Subcutaneous abdominal adipose tissue (tissue), 5 donors: Measurements from ENCODE around the gene ERMN.

Experiments
- H3K27ac ChIP-seq: one replicate; pipeline ENCODE4 v1.7.0; 2013; ENCODE audit warnings: low read depth, mild to moderate bottlenecking, inconsistent platforms, low read length, moderate library complexity
- H3K27me3 ChIP-seq, 5 donors: one replicate each; pipeline ENCODE4 v1.7.0; 2013; ENCODE audit warnings: low read length in 5 of 5, inconsistent platforms in 1 of 5; ENCODE audit not compliant: control insufficient read depth in 5 of 5, insufficient read depth in 4 of 5
- H3K36me3 ChIP-seq, 5 donors: one replicate each; pipeline ENCODE4 v1.7.0; 2013; ENCODE audit warnings: low read length in 5 of 5; ENCODE audit not compliant: control insufficient read depth in 5 of 5, insufficient read depth in 5 of 5
- H3K4me1 ChIP-seq, 5 donors: one replicate each; pipeline ENCODE4 v1.7.0; 2013; ENCODE audit warnings: low read length in 5 of 5, mild to moderate bottlenecking in 3 of 5, moderate library complexity in 1 of 5; ENCODE audit not compliant: control insufficient read depth in 5 of 5, insufficient read depth in 5 of 5
- H3K4me3 ChIP-seq, 5 donors: one replicate each; pipeline ENCODE4 v1.7.0; 2013; ENCODE audit warnings: low read length in 5 of 5, low read depth in 1 of 5
- H3K9ac ChIP-seq, 5 donors: one replicate each; pipeline ENCODE4 v1.7.0; 2013; ENCODE audit warnings: low read length in 5 of 5, mild to moderate bottlenecking in 4 of 5, moderate library complexity in 3 of 5
- H3K9me3 ChIP-seq, 5 donors: one replicate each; pipeline ENCODE4 v1.7.0; 2013; ENCODE audit warnings: low read length in 5 of 5; ENCODE audit not compliant: control insufficient read depth in 5 of 5
- donor health status: healthy.
- donor health status: healthy.
- donor health status: healthy.
- donor health status: healthy.
- donor health status: healthy.

The ERMN gene

GRCh38 chr2:157333304-157334047 lies 7.9 kb upstream of the ERMN start:
- H3K36me3 ChIP-seq = no peaks in the 10 kb centered on the region
- no peak overlapping the region for H3K9ac ChIP-seq
- H3K4me3 ChIP-seq = no peak overlapping the region
- H3K9me3 ChIP-seq = no peaks in the 10 kb centered on the region
- peaks cover 0 to 3% (median 0%) of the 10 kb centered on the region in 5 donors for H3K4me1 ChIP-seq
- H3K27me3 ChIP-seq = no peaks in the 10 kb centered on the region
- H3K27ac ChIP-seq = no peak overlapping the region

DNA sequence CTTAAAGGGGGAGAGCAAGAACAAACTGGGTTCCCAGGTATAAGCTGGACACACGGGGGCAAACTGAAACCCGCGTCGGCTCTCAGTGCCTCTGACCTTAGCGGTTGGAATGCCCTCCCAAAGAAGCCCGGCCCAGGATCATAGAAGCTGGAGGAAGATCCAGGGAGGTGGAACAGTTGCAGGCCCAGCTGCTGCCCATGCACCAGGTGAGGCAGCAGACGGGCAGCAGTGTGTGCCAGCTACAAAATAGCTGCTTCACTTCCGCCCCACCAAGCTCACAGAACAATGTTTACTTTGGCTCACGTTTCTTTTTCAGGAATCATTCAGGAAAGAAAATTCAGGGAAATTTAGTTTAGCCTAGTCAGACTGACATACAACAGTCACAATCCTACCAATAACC lies 3.9 kb upstream of the ERMN start:
- Histone ChIP-seq H3K4me3 (no peak overlapping the region), H3K9ac (no peak overlapping the region), H3K27me3 (no peaks in the 10 kb centered on the region), H3K9me3 (no peaks in the 10 kb centered on the region), H3K4me1 (peaks cover 0 to 11% (median 5%) of the 10 kb centered on the region in 5 donors), H3K36me3 (no peaks in the 10 kb centered on the region), H3K27ac (no peak overlapping the region)

GRCh38 chr2:157327621-157328500 lies 2.2 kb upstream of the ERMN start:
- Histone ChIP-seq H3K9ac (peak overlapping the region in 1 of 5 donors; percentile 47), H3K27me3 (no peaks in the 10 kb centered on the region), H3K4me3 (no peak overlapping the region), H3K4me1 (peaks cover 0 to 11% (median 5%) of the 10 kb centered on the region in 5 donors), H3K36me3 (no peaks in the 10 kb centered on the region), H3K27ac (no peak overlapping the region), H3K9me3 (no peaks in the 10 kb centered on the region)

DNA sequence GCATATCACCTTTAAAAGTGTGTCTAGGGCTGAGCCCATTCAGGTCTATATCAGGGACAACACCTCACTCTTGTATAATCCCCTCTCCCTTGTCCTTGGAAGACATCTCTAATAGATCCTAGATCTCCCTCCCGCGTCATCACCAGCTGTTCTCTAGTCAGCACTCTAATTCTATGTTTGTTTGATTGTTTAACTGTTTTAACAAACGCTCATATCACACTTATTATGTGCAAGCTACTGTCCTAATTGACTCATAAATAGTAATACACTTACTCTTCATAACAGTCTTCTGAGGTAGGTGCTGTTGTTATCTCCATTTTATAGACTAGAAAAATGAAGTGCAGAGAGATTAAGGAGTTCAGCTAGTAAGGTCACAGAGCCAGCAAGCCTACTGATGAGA lies 1.6 kb upstream of the ERMN start:
- Histone ChIP-seq H3K36me3 (no peaks in the 10 kb centered on the region), H3K27me3 (no peaks in the 10 kb centered on the region), H3K4me3 (no peak overlapping the region), H3K9ac (no peak overlapping the region), H3K9me3 (no peaks in the 10 kb centered on the region), H3K27ac (no peak overlapping the region), H3K4me1 (peaks cover 0 to 11% (median 5%) of the 10 kb centered on the region in 5 donors)

DNA sequence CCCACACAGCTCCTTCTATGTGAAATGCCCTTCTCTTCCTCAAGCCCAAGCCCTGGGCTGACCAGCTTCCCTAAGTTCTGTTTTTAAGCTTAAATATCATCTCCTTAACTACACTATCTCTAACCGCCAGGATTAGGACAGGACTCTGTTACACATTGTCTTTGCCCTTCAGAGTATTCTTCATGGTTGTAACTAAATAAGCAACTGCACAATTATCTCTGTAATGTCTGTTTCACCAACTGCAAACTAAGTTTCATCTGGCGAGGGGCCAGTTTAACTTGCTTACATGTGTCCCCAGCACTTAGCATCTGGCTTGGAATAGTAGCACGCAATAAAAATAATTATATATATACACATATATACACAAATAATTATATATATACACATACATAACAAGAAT lies 1.1 kb upstream of the ERMN start:
- Histone ChIP-seq H3K27me3 (no peaks in the 10 kb centered on the region), H3K4me1 (peaks cover 0 to 11% (median 5%) of the 10 kb centered on the region in 5 donors), H3K9ac (no peak overlapping the region), H3K4me3 (no peak overlapping the region), H3K27ac (no peak overlapping the region), H3K9me3 (no peaks in the 10 kb centered on the region), H3K36me3 (no peaks in the 10 kb centered on the region)

DNA sequence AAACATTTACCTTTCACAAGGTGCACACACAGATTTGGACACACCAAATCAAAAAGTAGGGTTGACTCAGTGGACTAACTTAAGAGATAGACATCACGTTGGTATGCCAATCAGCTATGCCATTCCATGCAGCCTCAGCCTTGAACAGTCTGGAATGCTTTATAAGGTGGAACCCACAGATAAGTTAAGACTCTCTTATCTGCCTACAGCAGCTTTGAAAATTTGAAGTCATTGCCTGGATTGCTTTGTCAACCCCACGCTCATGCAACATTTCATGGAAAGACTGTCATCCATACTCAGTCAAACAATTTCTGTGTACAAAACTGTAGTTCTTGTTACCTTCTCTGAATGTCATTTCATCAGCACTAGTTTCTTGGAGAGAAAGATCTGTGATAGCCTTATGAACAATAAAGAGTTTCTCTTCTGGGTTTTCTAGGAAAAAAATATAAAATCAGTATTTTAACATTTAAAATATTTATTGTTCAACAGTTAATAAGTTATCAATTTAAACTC lies 1.2 kb downstream of the ERMN start:
- no peaks in the 10 kb centered on the region for H3K27me3 ChIP-seq
- no peak overlapping the region for H3K9ac ChIP-seq
- H3K27ac ChIP-seq = no peak overlapping the region
- H3K9me3 ChIP-seq = no peaks in the 10 kb centered on the region
- H3K4me3 ChIP-seq = no peak overlapping the region
- peaks cover 0 to 11% (median 5%) of the 10 kb centered on the region in 5 donors for H3K4me1 ChIP-seq
- H3K36me3 ChIP-seq = no peaks in the 10 kb centered on the region

DNA sequence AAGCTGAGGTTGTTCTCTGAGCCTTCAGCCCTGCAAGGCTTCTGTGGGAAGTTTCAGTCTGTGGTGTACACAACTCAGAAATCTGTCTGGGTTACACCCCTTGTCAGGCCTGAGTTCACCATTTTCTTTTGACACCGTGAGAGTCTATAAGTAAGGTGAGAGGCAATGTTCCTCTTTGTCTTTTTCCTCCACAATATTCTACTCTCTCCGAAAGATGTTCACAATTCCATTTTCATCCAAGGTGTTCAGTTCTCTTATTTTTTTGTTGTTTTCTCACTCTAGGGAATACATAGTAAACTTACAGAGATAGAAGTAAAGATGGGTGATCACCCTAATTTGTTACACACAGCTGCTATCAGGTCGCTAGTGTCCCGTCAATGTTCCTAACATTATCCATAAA lies 3.2 kb downstream of the ERMN start:
- no peaks in the 10 kb centered on the region for H3K9me3 ChIP-seq
- H3K9ac ChIP-seq = no peak overlapping the region
- H3K27ac ChIP-seq = no peak overlapping the region
- peaks cover 0 to 2% (median 0%) of the 10 kb centered on the region in 5 donors for H3K4me1 ChIP-seq
- no peaks in the 10 kb centered on the region for H3K27me3 ChIP-seq
- H3K4me3 ChIP-seq = no peak overlapping the region
- H3K36me3 ChIP-seq = no peaks in the 10 kb centered on the region

GRCh38 chr2:157321466-157321865 lies 4.2 kb downstream of the ERMN start:
- no peaks in the 10 kb centered on the region for H3K27me3 ChIP-seq
- H3K9ac ChIP-seq = no peak overlapping the region
- H3K9me3 ChIP-seq = no peaks in the 10 kb centered on the region
- H3K36me3 ChIP-seq = no peaks in the 10 kb centered on the region
- no peaks in the 10 kb centered on the region for H3K4me1 ChIP-seq
- H3K4me3 ChIP-seq = no peak overlapping the region
- H3K27ac ChIP-seq = no peak overlapping the region

- Histone ChIP-seq H3K9ac (no peak overlapping the region), H3K4me3 (no peak overlapping the region), H3K27ac (no peak overlapping the region)
Measured at GRCh38 chr2:157320409-157320808, 5.2 kb downstream of the ERMN start.

GRCh38 chr2:157319795-157320194 lies 5.8 kb downstream of the ERMN start:
- no peaks in the 10 kb centered on the region for H3K4me1 ChIP-seq
- no peaks in the 10 kb centered on the region for H3K27me3 ChIP-seq
- no peak overlapping the region for H3K9ac ChIP-seq
- no peak overlapping the region for H3K27ac ChIP-seq
- no peaks in the 10 kb centered on the region for H3K9me3 ChIP-seq
- no peaks in the 10 kb centered on the region for H3K36me3 ChIP-seq
- H3K4me3 ChIP-seq = no peak overlapping the region

More at GRCh38 chr2:157320409-157320808, 5.2 kb downstream of the ERMN start:
- Histone ChIP-seq H3K4me1 (no peaks in the 10 kb centered on the region), H3K27me3 (no peaks in the 10 kb centered on the region), H3K36me3 (no peaks in the 10 kb centered on the region), H3K9me3 (no peaks in the 10 kb centered on the region)
